Tibial artery (tissue), 4 donors: ENCODE data around the gene STIM2.

Experiments
- DNase-seq, 2 donors: peaks; one replicate each; pipeline ENCODE4 v3.0.0-alpha.2; 2019
- H3K27ac ChIP-seq, 2 donors: fragments of 200-600 bp; sonication (generic) in 1 of 2; 1 replicate in 1 of 2; 2 replicates in 1 of 2; pipeline ENCODE4 v1.5.1; 2018 to 2019; ENCODE audit warnings: mild to moderate bottlenecking in 1 of 2
- H3K27me3 ChIP-seq, 2 donors: fragments of 200-600 bp; sonication (generic) in 1 of 2; one replicate each; pipeline versions ENCODE4 v1.5.1 to v1.6.0; 2016 to 2019
- H3K36me3 ChIP-seq, 3 donors: fragments of 200-600 bp; sonication (generic) in 2 of 3; one replicate each; pipeline ENCODE4 v1.5.1; 2016 to 2019; ENCODE audit warnings: mild to moderate bottlenecking in 2 of 3
- H3K4me1 ChIP-seq, 4 donors: fragments of 200-600 bp; sonication (generic) in 2 of 4; 1 replicate in 3 of 4; 2 replicates in 1 of 4; pipeline ENCODE4 v1.5.1; 2016 to 2019
- H3K4me3 ChIP-seq, 2 donors: fragments of 200-600 bp; sonication (generic) in 1 of 2; 1 replicate in 1 of 2; 2 replicates in 1 of 2; pipeline ENCODE4 v1.5.1; 2018 to 2019; ENCODE audit warnings: mild to moderate bottlenecking in 2 of 2
- H3K9me3 ChIP-seq, 3 donors: fragments of 200-600 bp; sonication (generic) in 1 of 3; one replicate each; pipeline ENCODE4 v1.5.1; 2016 to 2019
- CTCF ChIP-seq, 2 experiments: fragments of 200-600 bp in 1 of 2; fragments of 450-650 bp in 1 of 2; IDR thresholded peaks; one replicate each; pipeline ENCODE4 v1.5.1; 2017 to 2019; ENCODE audit warnings: antibody characterized with exemption in 2 of 2, mild to moderate bottlenecking in 1 of 2, moderate library complexity in 1 of 2
- intact Hi-C: fragments of 100-400 bp; cut with DNase I; formaldehyde crosslinking; loops from one replicate; pipeline ENCODE4 v1.15.0; 2023; ENCODE audit warnings: low total_unique reads

The STIM2 gene

DNA sequence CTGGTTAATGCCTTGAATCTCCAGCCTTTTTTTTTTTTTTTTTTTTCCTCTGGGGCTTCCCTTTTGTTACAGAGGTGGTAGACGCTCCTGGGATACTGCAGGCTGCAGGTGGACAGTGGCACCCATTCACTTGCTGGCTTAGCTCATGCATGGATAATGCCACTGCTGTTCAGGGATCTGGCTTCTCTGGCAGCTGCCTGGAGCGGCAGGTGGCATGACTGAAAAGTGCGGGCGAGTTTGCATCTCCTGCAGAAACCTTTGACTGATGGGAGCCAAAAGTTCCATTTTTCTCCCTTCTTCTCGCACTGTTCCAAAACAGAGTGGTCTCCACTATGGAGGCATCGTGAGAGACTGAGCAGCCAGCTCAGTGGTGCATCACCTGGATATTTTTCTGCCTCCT, 5.9 kb upstream of the STIM2 start:
- DNase-seq = no peak
- intact Hi-C loops = no loop called here
- H3K9me3 ChIP-seq = no peaks in the 10 kb centered on the region
- peaks cover 0 to 21% (median 15%) of the 10 kb centered on the region in 4 donors for H3K4me1 ChIP-seq
- no peaks in the 10 kb centered on the region for H3K27me3 ChIP-seq
- H3K27ac ChIP-seq = no peak overlapping the region
- H3K36me3 ChIP-seq = no peaks in the 10 kb centered on the region
- TF ChIP-seq CTCF (IDR thresholded peaks at IDR 0.05) = no peak
- no peak overlapping the region for H3K4me3 ChIP-seq

DNA sequence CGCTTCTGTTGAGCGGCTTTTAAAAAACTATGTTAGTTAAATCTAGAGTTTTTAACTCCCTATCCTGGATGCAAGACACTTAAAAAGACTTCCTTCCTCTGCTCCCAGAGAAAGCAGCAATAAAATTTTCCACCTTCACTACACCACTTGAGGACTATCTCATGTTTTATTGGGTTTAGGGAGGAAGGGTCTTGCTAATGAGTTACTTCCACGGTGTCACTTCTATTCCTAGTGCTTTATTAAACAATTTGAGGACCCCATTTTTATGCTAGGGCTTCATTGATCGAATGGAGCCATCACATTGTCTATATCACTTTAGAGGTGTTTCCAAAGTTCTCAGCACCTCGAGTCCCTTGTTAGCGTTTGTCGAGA, 3.7 kb upstream of the STIM2 start:
- intact Hi-C loops = no loop called here
- no peaks in the 10 kb centered on the region for H3K27me3 ChIP-seq
- H3K27ac ChIP-seq = peak overlapping the region; percentile 83 to 87
- H3K4me3 ChIP-seq = peak overlapping the region; percentile 69 to 71
- H3K9me3 ChIP-seq = no peaks in the 10 kb centered on the region
- no peaks in the 10 kb centered on the region for H3K36me3 ChIP-seq
- H3K4me1 ChIP-seq = peaks cover 0 to 24% (median 19%) of the 10 kb centered on the region in 4 donors
- no peak for DNase-seq
- TF ChIP-seq CTCF (IDR thresholded peaks at IDR 0.05) = no peak

GRCh38 chr4:26857278-26858034, 3.2 kb upstream of the STIM2 start:
- H3K9me3 ChIP-seq = no peaks in the 10 kb centered on the region
- no peaks in the 10 kb centered on the region for H3K27me3 ChIP-seq
- intact Hi-C loops = no loop called here
- peak; percentile 81 to 94 for DNase-seq
- H3K36me3 ChIP-seq = no peaks in the 10 kb centered on the region
- peak overlapping the region; percentile 69 to 71 for H3K4me3 ChIP-seq
- peak overlapping the region; percentile 83 to 87 for H3K27ac ChIP-seq
- peak in 1 of 2 experiments; percentile 18 for TF ChIP-seq CTCF (IDR thresholded peaks at IDR 0.05)
- H3K4me1 ChIP-seq = peaks cover 0 to 28% (median 19%) of the 10 kb centered on the region in 4 donors

DNA sequence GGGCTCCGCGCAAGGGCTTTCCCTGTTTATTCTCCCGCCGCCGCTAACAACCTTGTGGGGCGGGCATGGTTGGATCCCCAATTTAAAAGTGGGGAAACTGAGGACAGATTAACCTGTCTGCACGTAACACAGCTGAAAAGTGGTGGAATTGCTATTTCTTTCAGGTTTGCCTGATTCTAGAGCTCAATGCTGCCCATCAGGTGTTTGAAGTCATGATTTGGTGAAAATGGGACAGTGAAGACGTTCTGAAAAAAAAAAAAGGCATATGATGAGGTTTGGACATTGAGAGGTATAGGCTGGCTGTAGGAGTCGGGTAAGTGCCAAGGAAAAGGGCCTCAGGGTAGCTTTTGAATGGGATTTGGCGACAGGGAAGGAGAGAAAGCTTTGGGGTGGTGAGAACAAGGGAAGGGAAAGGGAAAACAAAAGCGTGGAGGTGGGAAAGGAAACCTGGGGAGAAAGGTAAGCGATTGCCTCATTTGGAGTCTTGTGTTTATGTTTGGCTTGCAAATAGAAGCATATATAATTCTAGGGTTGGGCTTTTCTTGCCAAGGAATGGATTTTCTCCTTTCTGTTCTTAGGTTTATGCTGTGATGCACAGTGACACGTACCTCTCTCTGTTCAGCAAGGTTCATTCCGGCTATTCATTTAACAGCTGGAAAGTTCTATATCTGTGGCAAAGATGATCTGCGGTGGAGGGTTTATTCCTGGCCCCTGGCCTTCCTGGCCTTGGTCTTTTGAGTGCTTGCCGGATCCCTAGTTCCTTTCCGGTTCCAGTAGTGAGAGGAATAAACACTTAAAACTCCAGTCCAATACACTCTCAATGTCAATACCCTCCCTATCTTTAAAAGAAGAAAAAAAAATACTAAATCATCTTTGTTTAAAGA, 2.4 kb upstream of the STIM2 start:
- H3K27ac ChIP-seq = peak overlapping the region; percentile 83 to 87
- no peak for DNase-seq
- intact Hi-C loops = no loop called here

GRCh38 chr4:26858947-26859401, 1.7 kb upstream of the STIM2 start:
- peaks cover 0 to 33% (median 19%) of the 10 kb centered on the region in 4 donors for H3K4me1 ChIP-seq
- no peaks in the 10 kb centered on the region for H3K9me3 ChIP-seq
- H3K27ac ChIP-seq = no peak overlapping the region
- intact Hi-C loops = no loop called here
- H3K4me3 ChIP-seq = no peak overlapping the region
- no peaks in the 10 kb centered on the region for H3K27me3 ChIP-seq
- DNase-seq = no peak
- H3K36me3 ChIP-seq = no peaks in the 10 kb centered on the region
- no peak for TF ChIP-seq CTCF (IDR thresholded peaks at IDR 0.05)

More for the DNA sequence above, 2.4 kb upstream of the STIM2 start:
- peak overlapping the region; percentile 69 to 71 for H3K4me3 ChIP-seq
- H3K27me3 ChIP-seq = no peaks in the 10 kb centered on the region
- H3K36me3 ChIP-seq = no peaks in the 10 kb centered on the region
- H3K4me1 ChIP-seq = peaks cover 0 to 33% (median 19%) of the 10 kb centered on the region in 4 donors
- no peaks in the 10 kb centered on the region for H3K9me3 ChIP-seq
- no peak for TF ChIP-seq CTCF (IDR thresholded peaks at IDR 0.05)
